SK-N-SH treated with all-trans-retinoic acid at 6 μM for 48 hours (cell line): ENCODE data around the gene TLR10.

Experiments used
- ARNTL ChIP-seq: fragments of 450-650 bp; formaldehyde crosslinking; IDR thresholded peaks from 2 replicates; pipeline ENCODE4 v1.5.0; 2020; ENCODE audit warnings: low read depth, mild to moderate bottlenecking, moderate library complexity, borderline replicate concordance
- BACH2 ChIP-seq: fragments of 250-450 bp; sonication (Bioruptor Pico); IDR thresholded peaks from 2 replicates; pipeline ENCODE4 v1.9.0; 2021; ENCODE audit warnings: mild to moderate bottlenecking, borderline replicate concordance
- CREB5 ChIP-seq: fragments of 250-450 bp; sonication (Bioruptor Pico); IDR thresholded peaks from 2 replicates; pipeline ENCODE4 v1.5.1; 2020; ENCODE audit warnings: low read depth, mild to moderate bottlenecking, moderate library complexity
- OSR1 ChIP-seq: fragments of 250-450 bp; sonication (Bioruptor Pico); IDR thresholded peaks from 2 replicates; pipeline ENCODE4 v1.8.0; 2022; ENCODE audit warnings: moderate library complexity, mild to moderate bottlenecking, inconsistent platforms
- POU6F1 ChIP-seq: fragments of 250-450 bp; sonication (Bioruptor Pico); IDR thresholded peaks from 2 replicates; pipeline ENCODE4 v1.8.0; 2021; ENCODE audit warnings: low read depth, mild to moderate bottlenecking, moderate library complexity, borderline replicate concordance
- RARB ChIP-seq: fragments of 250-450 bp; sonication (Bioruptor Pico); IDR thresholded peaks from 2 replicates; pipeline ENCODE4 v1.8.0; 2021; ENCODE audit warnings: mild to moderate bottlenecking, moderate library complexity
- TCF4 ChIP-seq: fragments of 250-450 bp; sonication (Bioruptor Pico); IDR thresholded peaks from 2 replicates; pipeline ENCODE4 v1.8.0; 2021; ENCODE audit warnings: mild to moderate bottlenecking, moderate library complexity, borderline replicate concordance
- TOX ChIP-seq: fragments of 250-450 bp; sonication (Bioruptor Pico); IDR thresholded peaks from 2 replicates; pipeline ENCODE4 v1.8.0; 2021; ENCODE audit warnings: mild to moderate bottlenecking, moderate library complexity, borderline replicate concordance
- TSHZ2 ChIP-seq: fragments of 250-450 bp; sonication (Bioruptor Pico); IDR thresholded peaks from 2 replicates; pipeline ENCODE4 v1.5.0; 2020; ENCODE audit warnings: mild to moderate bottlenecking, moderate library complexity
- ZFP3 ChIP-seq: fragments of 250-450 bp; sonication (Bioruptor Pico); IDR thresholded peaks from 2 replicates; pipeline ENCODE4 v1.5.0; 2020; ENCODE audit warnings: mild to moderate bottlenecking, moderate library complexity
- ZFP30 ChIP-seq: fragments of 450-650 bp; formaldehyde crosslinking; IDR thresholded peaks from 2 replicates; pipeline ENCODE4 v1.5.0; 2022; ENCODE audit warnings: mild to moderate bottlenecking, moderate library complexity
- TF ChIP-seq, protein P1 (sequence below): fragments of 250-450 bp; sonication (Bioruptor Pico); IDR thresholded peaks from 2 replicates; pipeline ENCODE4 v1.8.0; 2020; ENCODE audit warnings: mild to moderate bottlenecking, moderate library complexity, borderline replicate concordance

GRCh38 chr4:38723114-38723513, 59.7 kb downstream of the TLR10 start:
- TF ChIP-seq ARNTL (CRISPR knock-in tag) (no peak), TCF4 (CRISPR knock-in tag) (no peak), CREB5 (no peak), RARB (CRISPR knock-in tag) (no peak), OSR1 (CRISPR knock-in tag) (no peak), BACH2 (CRISPR knock-in tag) (no peak), ZFP30 (no peak), ZFP3 (CRISPR knock-in tag) (no peak), POU6F1 (CRISPR knock-in tag) (no peak), TOX (no peak), TSHZ2 (CRISPR knock-in tag) (no peak)
- TF ChIP-seq, protein P1, sequence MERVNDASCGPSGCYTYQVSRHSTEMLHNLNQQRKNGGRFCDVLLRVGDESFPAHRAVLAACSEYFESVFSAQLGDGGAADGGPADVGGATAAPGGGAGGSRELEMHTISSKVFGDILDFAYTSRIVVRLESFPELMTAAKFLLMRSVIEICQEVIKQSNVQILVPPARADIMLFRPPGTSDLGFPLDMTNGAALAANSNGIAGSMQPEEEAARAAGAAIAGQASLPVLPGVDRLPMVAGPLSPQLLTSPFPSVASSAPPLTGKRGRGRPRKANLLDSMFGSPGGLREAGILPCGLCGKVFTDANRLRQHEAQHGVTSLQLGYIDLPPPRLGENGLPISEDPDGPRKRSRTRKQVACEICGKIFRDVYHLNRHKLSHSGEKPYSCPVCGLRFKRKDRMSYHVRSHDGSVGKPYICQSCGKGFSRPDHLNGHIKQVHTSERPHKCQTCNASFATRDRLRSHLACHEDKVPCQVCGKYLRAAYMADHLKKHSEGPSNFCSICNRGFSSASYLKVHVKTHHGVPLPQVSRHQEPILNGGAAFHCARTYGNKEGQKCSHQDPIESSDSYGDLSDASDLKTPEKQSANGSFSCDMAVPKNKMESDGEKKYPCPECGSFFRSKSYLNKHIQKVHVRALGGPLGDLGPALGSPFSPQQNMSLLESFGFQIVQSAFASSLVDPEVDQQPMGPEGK (CRISPR knock-in tag), result no peak
